A673 (cell line): ENCODE data around the gene PRKD1. TPM values are rescaled to one million over a fixed set of nuclear protein-coding genes. Genes with fewer than 3 reads are reported as not detected.
"Not testable (repeated sequence)": the region's sequence is repeated elsewhere in the genome, so short reads cannot be mapped to it uniquely, and the experiment has no call there.

ENCODE experiments used
- BruUV-seq: library from RNA; stranded (reverse); fragments of 400-500 nt; replicated peaks from 2 replicates; lab custom pipeline; 2021; lab: Mats Ljungman, UMichigan
- CTCF ChIA-PET: fragments of 300-600 bp; sonication (Branson Sonifier 250); formaldehyde crosslinking; loops from one replicate; lab custom pipeline; 2022; ENCODE audit warnings: antibody characterized with exemption; lab: Charles Lee
- POLR2A ChIA-PET: fragments of 300-600 bp; sonication (Branson Sonifier 250); formaldehyde crosslinking; loops from one replicate; lab custom pipeline; 2022; ENCODE audit warnings: antibody characterized with exemption; ENCODE audit not compliant: low non-redundant PET; lab: Charles Lee
- DNase-seq: peaks from one replicate; pipeline ENCODE4 v3.0.0-alpha.2; 2015; ENCODE audit warnings: low spot score
- H3K27ac ChIP-seq: fragments of 200-600 bp; sonication (generic); 2 replicates; pipeline ENCODE4 v1.5.1; 2016; ENCODE audit warnings: mixed run types, low read depth, mild to moderate bottlenecking, mixed read lengths, antibody characterized with exemption, low read length; ENCODE audit not compliant: poor library complexity, severe bottlenecking
- H3K27me3 ChIP-seq: fragments of 200-600 bp; sonication (generic); replicated peaks from 2 replicates; pipeline ENCODE4 v1.6.1; 2017; ENCODE audit warnings: mixed run types, low read depth, mild to moderate bottlenecking, mixed read lengths, antibody characterized with exemption, low read length; ENCODE audit not compliant: insufficient read depth, poor library complexity
- H3K36me3 ChIP-seq: fragments of 200-600 bp; sonication (generic); 2 replicates; pipeline ENCODE4 v1.6.1; 2016; ENCODE audit warnings: mixed run types, mild to moderate bottlenecking, mixed read lengths, antibody characterized with exemption, low read length; ENCODE audit not compliant: insufficient read depth, poor library complexity, severe bottlenecking
- H3K4me1 ChIP-seq: fragments of 200-600 bp; sonication (generic); 2 replicates; pipeline ENCODE4 v1.6.1; 2017; ENCODE audit warnings: mixed run types, mild to moderate bottlenecking, mixed read lengths, antibody characterized with exemption, low read length; ENCODE audit not compliant: insufficient read depth, poor library complexity, severe bottlenecking
- H3K4me3 ChIP-seq: fragments of 200-600 bp; sonication (generic); 2 replicates; pipeline ENCODE4 v1.5.1; 2016; ENCODE audit warnings: low read depth, mixed run types, mild to moderate bottlenecking, mixed read lengths, low read length; ENCODE audit not compliant: poor library complexity, severe bottlenecking
- H3K9me3 ChIP-seq: fragments of 200-600 bp; sonication (generic); 2 replicates; pipeline ENCODE4 v1.6.1; 2016; ENCODE audit warnings: mixed run types, low read depth, mild to moderate bottlenecking, mixed read lengths, antibody characterized with exemption, low read length; ENCODE audit not compliant: poor library complexity, severe bottlenecking
- CTCF ChIP-seq: fragments of 300-800, 200-600 bp; sonication (generic); conservative IDR thresholded peaks from 2 replicates; pipeline ENCODE4 v1.5.1; 2017; ENCODE audit warnings: low read depth, mild to moderate bottlenecking, antibody characterized with exemption, low read length, moderate library complexity, mixed read lengths
- EZH2 ChIP-seq: fragments of 200-600 bp; sonication (generic); IDR thresholded peaks from 2 replicates; pipeline ENCODE4 v1.6.1; 2017; ENCODE audit warnings: borderline replicate concordance, low read depth, mild to moderate bottlenecking, mixed read lengths, antibody characterized with exemption, low read length; ENCODE audit not compliant: poor library complexity, severe bottlenecking
- intact Hi-C: fragments of 100-400 bp; cut with micrococcal nuclease; formaldehyde crosslinking; loops from one replicate; pipeline ENCODE4 v1.10.0; 2022; ENCODE audit not compliant: unreplicated experiment
- total RNA-seq: library from RNA; stranded (reverse); gene quantifications from 2 replicates; pipeline ENCODE4 v1.2.3, GENCODE V29; 2021

Gene PRKD1
- total RNA-seq, 1 experiment from 2014 or later = 45.7 TPM

DNA sequence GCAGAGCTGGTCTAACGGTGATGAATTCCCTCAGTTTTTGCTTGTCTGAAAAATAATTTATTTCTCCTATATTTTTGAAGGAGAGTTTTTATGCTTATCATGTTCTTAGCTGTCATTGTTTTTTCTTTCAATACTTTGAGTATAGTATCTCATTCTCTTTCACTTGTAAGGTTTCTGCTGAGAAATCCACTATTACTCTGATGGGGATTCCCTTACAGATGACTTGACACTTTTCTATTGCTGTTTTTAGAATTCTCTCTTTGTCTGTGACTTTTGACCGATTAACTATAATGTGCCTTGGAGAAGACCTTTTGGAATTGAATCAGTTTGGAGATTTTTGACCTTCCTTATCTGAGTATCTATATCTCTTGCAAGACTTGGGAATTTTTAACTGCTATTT, 139.6 kb downstream of the PRKD1 start:
- Histone ChIP-seq H3K27me3 (no peaks in the 10 kb centered on the region), H3K4me3 (no peak overlapping the region), H3K4me1 (peaks cover 9% of the 10 kb centered on the region), H3K36me3 (no peaks in the 10 kb centered on the region), H3K9me3 (peaks cover 7% of the 10 kb centered on the region), H3K27ac (no peak overlapping the region)
- POLR2A ChIA-PET = no interaction called here
- DNase-seq = no peak
- intact Hi-C loops = no loop called here
- BruUV-seq = no TSS peak
- CTCF ChIA-PET = no interaction called here
- TF ChIP-seq EZH2 (no peak), CTCF (no peak)

DNA sequence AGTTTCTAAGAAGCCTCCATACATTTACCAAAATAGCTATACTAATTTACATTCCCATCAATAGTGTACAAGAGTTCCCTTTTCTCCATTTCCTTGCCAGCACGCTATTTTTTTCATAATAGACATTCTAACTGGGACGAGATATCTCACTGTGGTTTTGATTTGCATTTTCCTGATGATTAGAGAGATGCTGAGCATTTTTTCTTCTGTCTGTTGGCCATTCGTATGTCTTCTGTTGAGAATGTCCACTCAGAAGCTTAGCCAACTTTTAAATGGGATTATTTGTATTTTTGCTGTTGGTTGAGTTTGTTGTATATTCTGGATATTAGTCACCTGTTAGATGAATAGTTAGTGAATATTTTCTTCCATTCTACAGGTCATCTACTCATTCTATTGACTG, 144.1 kb downstream of the PRKD1 start:
- no peaks in the 10 kb centered on the region for H3K4me1 ChIP-seq
- no peaks in the 10 kb centered on the region for H3K27me3 ChIP-seq
- intact Hi-C loops = no loop called here
- TF ChIP-seq EZH2 (no peak), CTCF (no peak)
- BruUV-seq = no TSS peak
- ChIA-PET POLR2A (no interaction called here), CTCF (no interaction called here)
- H3K9me3 ChIP-seq = peaks cover 9% of the 10 kb centered on the region
- H3K27ac ChIP-seq = no peak overlapping the region
- DNase-seq = no peak
- no peak overlapping the region for H3K4me3 ChIP-seq
- no peaks in the 10 kb centered on the region for H3K36me3 ChIP-seq

GRCh38 chr14:29782041-29782440, 145.6 kb downstream of the PRKD1 start:
- H3K4me1 ChIP-seq = no peaks in the 10 kb centered on the region
- no TSS peak for BruUV-seq
- ChIA-PET CTCF (no interaction called here), POLR2A (no interaction called here)
- intact Hi-C loops = no loop called here
- no peak for TF ChIP-seq EZH2
- TF ChIP-seq CTCF = no peak
- DNase-seq = no peak
- H3K36me3 ChIP-seq = no peaks in the 10 kb centered on the region
- H3K27ac ChIP-seq = no peak overlapping the region
- no peak overlapping the region for H3K4me3 ChIP-seq
- no peaks in the 10 kb centered on the region for H3K27me3 ChIP-seq
- H3K9me3 ChIP-seq = peaks cover 9% of the 10 kb centered on the region

DNA sequence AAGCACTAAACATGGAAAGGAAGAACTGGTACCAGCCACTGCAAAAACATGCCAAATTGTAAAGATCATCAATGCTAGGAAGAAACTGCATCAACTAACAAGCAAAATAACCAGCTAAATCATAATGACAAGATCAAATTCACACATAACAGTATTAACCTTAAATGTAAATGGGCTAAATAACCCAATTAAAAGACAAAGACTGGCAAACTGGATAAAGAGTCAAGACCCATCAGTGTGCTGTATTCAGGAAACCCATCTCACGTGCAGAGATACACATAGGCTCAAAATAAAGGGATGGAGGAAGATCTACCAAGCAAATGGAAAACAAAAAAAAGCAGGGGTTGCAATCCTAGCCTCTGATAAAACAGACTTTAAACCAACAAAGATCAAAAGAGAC, 150.5 kb downstream of the PRKD1 start:
- intact Hi-C loops = not testable (repeated sequence)

More for the DNA sequence above, 150.5 kb downstream of the PRKD1 start:
- H3K27me3 ChIP-seq, POLR2A ChIA-PET, BruUV-seq, CTCF ChIA-PET, H3K9me3 ChIP-seq, H3K4me3 ChIP-seq, H3K36me3 ChIP-seq, DNase-seq, H3K4me1 ChIP-seq, H3K27ac ChIP-seq: not testable (repeated sequence)
